OCI-M1 (cell line): ENCODE measurements around the gene NUCB1.

ENCODE experiments used
- DNase-seq: peaks from one replicate; lab custom pipeline; 2025; lab: John Stamatoyannopoulos, UW

Gene NUCB1

GRCh38 chr19:48962849-48963165 lies 62.7 kb downstream of the NUCB1 start:
- no peak for DNase-seq

DNA sequence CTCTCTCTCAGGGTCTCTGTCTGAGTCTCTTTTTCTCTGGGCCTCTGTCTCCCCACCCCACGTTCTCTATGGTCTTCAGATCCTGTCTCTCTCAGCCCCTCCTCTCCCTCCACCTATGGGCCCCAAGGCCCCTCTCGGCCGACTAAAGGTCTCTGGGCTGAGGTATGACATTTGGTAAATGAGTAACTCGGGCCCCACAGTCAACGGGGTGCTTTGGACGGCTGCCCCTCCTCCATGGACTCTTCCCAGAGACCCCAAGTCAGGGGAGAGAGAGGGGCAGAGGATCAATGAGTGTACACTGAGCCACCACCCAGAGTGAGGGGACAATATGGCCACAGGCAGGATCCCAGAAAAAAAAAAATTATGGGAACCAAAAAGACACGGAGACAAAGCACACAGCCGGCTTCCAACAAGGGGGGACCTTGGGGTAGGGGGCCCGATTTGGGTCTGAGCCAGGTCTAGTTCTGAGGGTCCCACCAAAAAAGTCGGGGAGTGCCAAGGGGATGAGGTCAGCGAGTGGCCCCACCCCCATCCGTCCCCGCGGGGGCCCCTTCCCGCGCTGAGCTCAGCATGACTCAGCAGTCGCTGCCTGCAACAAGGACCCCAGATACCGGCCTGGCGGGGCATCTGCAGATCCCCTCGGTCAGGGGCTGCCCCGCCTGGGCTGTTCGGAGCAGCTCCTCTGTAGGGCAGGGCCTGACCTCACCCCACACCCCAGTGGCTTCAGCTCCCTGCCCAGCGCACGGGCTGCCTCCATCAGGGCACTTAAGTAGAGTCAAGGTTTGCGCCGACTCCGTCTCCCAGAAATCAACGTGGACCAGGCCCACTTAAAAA lies 63.5 kb downstream of the NUCB1 start:
- DNase-seq, result peak; percentile 81

DNA sequence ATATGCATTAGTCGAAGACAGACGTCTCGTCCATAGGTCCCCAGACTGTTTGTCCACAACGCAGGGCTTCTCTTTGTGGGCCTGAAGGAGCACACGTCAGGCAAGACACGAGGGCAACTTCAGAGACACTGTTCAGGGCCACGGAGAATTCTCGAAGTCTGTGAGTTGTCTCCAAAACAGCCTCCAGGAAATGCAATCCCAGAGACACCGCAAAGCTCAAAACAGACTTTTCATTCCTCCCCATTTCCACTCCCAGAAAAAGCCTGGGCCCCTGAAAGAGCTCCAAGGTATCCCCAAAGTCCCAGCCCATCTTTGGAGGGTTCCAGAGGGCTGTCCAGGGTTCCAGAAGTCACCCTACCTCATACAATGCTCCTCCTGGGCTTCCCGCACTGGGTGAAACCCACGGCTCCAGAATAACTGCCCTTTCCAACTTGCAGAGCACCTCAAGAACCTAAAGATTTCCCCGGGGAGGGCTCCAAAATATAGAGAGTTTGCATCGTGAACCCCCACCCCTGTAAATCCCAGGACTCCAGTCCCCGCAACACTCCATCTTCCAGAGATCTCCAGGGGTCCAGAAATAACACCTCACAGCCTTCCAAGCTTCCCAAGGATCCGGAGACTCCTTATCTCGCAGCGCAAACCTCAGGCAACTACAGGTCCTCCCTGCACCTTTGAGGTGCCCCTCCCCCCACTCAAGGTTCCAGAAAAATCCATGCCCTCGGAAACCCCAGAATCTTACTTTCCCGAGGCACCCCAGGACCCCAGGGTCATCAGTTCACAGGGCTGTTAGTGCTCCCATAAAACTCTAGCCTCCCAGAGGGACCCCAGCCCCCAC lies 64.3 kb downstream of the NUCB1 start:
- peak; percentile 69 for DNase-seq

- DNase-seq, result peak; percentile 99
Observed at GRCh38 chr19:48965040-48965805, 65.1 kb downstream of the NUCB1 start, which contains the start of gene FTL. Gene FTL (plus strand): TSS chr19:48965309. CDS start chr19:48965508, 199 bp downstream.

GRCh38 chr19:48965806-48966540 lies 65.9 kb downstream of the NUCB1 start:
- peak; percentile 93 for DNase-seq

DNA sequence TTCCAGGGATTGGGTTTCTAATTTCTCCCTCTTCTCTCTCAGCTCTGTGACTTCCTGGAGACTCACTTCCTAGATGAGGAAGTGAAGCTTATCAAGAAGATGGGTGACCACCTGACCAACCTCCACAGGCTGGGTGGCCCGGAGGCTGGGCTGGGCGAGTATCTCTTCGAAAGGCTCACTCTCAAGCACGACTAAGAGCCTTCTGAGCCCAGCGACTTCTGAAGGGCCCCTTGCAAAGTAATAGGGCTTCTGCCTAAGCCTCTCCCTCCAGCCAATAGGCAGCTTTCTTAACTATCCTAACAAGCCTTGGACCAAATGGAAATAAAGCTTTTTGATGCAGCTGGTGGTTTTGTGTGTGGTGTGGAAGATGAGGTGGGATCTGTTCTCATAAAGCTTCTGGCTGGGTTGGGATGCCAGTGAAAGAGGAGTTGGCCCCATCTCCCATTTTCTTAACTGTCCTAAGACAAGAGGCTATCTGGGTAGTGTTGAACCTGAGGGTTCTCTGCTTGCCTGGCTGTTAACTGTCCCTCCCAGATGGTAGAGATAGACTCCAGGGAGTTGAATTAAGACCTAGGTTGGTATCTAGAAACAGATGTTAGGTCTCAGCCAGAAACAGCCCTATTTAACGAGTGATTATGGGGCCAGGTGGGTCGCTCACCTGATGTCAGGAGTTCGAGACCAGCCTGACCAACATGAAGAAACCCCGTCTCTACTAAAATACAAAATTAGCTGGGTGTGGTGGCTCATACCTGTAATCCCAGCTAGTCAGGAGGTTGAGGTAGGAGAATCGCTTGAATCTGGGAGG lies 66.6 kb downstream of the NUCB1 start:
- peak; percentile 85 for DNase-seq

- DNase-seq, result peak; percentile 66
Observed at GRCh38 chr19:48967346-48968178, 67.5 kb downstream of the NUCB1 start.

DNA sequence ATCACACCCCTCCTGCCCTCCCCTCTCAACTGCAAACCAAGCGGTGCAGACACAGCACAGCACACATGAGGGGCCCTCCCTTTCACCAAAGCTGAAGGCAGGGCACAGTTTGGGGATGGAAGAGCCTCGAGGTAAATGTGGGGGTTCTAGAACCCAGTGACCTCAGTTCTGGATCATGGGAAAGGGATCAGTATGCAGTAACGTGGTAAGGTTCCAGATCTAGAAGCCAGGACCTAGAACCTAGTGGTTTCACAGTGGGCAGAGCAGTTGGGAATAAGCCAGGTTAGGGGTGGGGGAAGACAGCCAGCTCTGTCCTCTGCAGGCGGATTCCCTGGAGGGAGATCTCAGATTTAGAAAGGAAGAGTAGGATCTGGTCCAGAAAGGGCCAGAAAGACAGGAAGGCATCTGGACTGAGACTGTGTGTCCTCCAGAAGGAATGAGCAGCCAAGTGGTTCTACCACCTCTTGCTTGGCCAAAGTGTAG lies 68.1 kb downstream of the NUCB1 start:
- no peak for DNase-seq

DNA sequence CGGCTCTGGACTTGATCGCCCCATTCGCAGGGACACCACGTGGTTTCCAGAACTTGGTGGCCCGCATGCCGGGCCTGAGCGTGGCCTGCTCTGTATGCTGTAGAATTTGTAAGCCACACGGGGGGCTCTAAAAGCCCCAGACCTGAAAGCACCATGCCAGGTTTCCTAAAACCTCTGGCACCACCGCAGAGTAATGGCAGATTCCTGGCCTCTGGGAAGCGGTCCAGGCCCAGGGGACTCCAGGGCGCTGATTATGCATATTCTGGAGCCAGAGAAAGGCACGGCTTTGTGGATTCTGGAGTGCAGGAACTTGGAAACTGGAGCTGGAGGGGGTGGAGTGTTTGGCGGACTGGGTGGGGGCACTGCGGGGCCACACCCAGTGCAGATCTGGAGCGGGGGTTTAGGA lies 68.7 kb downstream of the NUCB1 start:
- no peak for DNase-seq

DNA sequence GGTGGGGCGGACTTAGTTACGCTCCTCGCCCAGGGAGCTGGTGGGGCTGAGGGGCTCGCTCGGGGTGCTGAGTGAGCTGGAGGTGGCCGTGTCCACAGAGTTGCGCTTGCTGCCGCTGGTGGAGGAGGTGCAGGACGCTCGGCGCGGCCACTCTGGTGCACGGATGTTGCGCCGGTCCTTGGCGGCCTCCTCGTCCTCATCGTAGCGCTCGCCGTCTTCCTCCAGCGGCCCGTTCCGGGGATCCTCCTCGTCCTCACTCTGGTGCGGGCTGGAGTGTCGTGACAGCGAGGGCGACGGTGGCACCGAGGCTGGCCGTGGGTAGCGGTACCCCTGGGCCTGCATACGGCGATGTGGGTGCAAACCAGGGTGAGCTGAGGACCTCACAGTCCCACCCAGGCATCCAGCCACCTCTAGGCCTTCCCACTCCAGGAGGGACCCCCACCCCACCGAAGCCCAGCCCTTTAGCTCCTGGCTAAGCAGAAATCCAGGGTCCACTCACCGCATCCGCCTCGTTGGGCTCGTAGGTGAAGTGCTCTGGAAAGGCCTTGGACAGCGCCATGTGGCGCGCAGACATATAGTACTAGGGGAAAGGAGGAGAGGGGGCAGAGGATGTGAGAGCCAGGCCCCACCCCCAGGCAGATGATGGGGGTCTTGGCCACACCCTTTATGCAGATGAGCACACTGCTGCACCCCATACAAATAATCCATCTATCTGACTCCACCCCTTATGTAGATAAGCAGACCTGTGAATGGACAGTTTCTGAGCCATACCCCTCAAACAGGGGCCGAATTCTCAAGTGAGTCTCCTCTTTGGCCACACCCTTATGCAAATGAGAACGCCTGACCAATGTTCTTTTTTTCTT lies 69.4 kb downstream of the NUCB1 start:
- peak; percentile 83 for DNase-seq

- DNase-seq, result no peak
Observed at GRCh38 chr19:48970139-48970766, 70.1 kb downstream of the NUCB1 start.

DNA sequence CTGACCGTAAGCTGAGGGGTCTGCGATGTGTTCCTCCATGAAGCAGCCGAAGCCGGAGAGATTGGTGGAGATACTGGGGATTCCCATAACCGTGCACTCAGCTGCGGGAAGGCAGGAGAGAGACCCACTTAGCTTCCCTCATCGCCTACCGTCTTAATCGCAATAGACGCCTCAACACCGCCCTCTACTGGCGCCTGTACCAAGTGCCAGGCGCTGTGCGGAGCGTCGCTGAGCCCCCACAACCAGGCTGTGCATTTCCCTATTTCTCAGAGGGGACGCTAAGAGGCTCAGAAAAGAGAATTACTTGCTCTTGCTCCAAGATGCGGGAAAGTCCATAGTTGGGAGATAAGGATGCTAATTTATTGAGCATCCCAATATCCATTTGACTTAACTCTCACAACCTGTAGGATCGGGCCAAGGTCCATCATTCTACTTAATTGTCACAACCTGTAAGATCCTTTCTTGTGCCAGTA lies 70.8 kb downstream of the NUCB1 start:
- DNase-seq, result peak; percentile 96
